ENCODE results near the gene DOCK1. TPM values are rescaled to one million over a fixed set of nuclear protein-coding genes. Genes with fewer than 3 reads are reported as not detected.

Gene DOCK1
- total RNA-seq, 4 donors from 2014 or later: 41.1 to 62.4 (median 53.2) TPM

DNA sequence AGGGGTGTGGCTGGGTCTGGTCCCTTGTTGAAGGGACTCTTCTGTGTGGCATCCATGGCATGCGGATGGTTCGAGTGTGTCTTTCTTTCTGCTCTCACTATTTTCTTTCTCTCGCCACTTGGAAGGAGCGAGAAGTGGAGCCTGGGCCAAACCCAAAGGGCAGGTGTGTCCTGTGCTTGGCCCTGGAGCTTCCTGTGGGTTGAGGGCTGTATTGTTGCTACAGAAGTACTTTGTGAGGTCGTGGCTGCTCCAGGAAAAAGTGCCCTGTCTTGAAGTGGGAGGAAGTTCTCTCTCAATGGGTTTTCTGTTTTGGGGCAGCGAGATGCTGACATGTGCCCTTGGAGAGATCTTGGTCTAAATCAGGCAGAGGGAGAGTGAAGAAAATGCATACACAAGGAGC, 72.0 kb downstream of the DOCK1 start:
- TF ChIP-seq, protein P1, sequence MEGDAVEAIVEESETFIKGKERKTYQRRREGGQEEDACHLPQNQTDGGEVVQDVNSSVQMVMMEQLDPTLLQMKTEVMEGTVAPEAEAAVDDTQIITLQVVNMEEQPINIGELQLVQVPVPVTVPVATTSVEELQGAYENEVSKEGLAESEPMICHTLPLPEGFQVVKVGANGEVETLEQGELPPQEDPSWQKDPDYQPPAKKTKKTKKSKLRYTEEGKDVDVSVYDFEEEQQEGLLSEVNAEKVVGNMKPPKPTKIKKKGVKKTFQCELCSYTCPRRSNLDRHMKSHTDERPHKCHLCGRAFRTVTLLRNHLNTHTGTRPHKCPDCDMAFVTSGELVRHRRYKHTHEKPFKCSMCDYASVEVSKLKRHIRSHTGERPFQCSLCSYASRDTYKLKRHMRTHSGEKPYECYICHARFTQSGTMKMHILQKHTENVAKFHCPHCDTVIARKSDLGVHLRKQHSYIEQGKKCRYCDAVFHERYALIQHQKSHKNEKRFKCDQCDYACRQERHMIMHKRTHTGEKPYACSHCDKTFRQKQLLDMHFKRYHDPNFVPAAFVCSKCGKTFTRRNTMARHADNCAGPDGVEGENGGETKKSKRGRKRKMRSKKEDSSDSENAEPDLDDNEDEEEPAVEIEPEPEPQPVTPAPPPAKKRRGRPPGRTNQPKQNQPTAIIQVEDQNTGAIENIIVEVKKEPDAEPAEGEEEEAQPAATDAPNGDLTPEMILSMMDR (IDR thresholded peaks at IDR 0.05; ENCODE audit: low read depth): no peak

DNA sequence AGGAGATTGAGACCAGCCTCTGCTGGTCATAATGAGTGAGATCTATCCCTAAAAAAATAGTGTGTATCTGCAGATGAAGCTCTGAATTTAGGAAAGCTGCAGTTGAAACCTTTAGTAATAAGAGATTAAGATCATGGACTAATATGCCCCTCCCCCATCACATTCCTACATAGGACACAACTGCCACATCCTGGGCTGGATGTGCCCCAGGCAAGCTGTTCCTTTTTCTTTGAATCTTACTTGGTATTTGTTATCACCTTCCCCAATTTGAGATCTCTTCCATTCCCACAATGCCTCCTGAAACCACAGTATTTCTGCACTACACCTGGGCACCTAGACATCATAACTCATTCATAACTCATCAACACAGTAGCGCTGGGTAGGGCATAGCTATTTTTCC, 74.1 kb downstream of the DOCK1 start:
- TF ChIP-seq, protein P1 (IDR thresholded peaks at IDR 0.05; ENCODE audit: low read depth): no peak

DNA sequence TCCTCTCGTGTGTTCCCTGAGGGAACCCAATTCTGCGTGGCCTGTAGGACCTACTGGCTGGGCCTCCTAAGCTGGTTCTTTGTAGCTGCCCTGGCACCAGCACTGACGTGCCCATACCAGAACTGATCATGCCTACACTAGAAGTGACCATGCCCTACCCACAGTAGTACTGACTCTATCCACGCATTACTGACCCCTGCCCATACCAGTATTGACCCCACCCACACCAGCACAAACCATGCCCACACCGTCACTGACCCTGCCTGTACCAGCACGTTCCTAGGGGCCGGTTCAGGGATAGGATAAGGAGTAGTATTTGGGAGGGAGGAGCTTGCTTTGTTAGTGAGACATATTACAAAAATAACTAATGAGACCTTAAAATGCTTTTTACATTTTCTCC, 88.0 kb downstream of the DOCK1 start:
- TF ChIP-seq, protein P1 (IDR thresholded peaks at IDR 0.05; ENCODE audit: low read depth): no peak

GRCh38 chr10:126997801-126998590, 92.8 kb downstream of the DOCK1 start:
- TF ChIP-seq, protein P1 (IDR thresholded peaks at IDR 0.05; ENCODE audit: low read depth): no peak

GRCh38 chr10:127000598-127000997, 95.4 kb downstream of the DOCK1 start:
- TF ChIP-seq, protein P1 (IDR thresholded peaks at IDR 0.05; ENCODE audit: low read depth): no peak

DNA sequence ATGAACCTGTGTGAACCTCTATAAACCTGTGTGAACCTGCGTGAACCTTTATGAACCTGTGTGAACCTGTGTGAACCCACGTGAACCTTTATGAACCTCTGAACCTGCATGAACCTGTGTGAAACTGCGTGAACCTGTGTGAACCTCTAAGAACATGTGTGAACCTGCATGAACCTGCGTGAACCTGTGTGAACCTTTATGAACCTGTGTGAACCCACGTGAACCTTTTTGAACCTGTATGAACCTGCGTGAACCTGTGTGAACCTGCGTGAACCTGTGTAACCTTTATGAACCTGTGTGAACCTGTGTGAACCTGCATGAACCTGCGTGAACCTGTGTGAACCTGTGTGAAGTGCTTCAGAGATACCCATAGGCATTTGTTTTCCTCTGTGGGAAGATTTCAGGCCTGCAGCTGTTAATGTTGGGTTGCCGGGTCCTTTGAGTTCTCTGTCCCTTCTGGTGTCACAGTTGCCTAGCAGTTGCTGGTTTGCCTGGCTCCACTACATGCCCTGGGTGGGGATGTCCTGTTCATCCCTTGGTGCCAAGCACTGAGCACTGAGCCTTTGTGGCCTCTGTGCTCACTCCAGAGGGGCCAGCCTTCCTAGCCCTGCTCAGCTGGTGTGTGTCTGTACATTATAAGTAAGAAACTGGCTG, 97.9 kb downstream of the DOCK1 start:
- TF ChIP-seq, protein P1 (IDR thresholded peaks at IDR 0.05; ENCODE audit: low read depth): no peak

GRCh38 chr10:127006453-127006852, 101.2 kb downstream of the DOCK1 start:
- TF ChIP-seq, protein P1 (IDR thresholded peaks at IDR 0.05; ENCODE audit: low read depth): no peak
